GF-D8 (cell line): ENCODE measurements around the gene KRT81.
"Not testable (repeated sequence)": the region's sequence is repeated elsewhere in the genome, so short reads cannot be mapped to it uniquely, and the experiment has no call there.

Experiments
- DNase-seq: peaks from one replicate; lab custom pipeline; 2025; lab: John Stamatoyannopoulos, UW

The KRT81 gene

GRCh38 chr12:52317468-52318052 is 26.2 kb upstream of the KRT81 start:
- DNase-seq: no peak

GRCh38 chr12:52316701-52317100 is 25.4 kb upstream of the KRT81 start:
- no peak for DNase-seq

- no peak for DNase-seq
Observed at GRCh38 chr12:52316290-52316689, 25.0 kb upstream of the KRT81 start.

GRCh38 chr12:52315721-52316120 is 24.4 kb upstream of the KRT81 start:
- DNase-seq: not testable (repeated sequence)

GRCh38 chr12:52314511-52314910 is 23.2 kb upstream of the KRT81 start:
- no peak for DNase-seq

- no peak for DNase-seq
Observed at GRCh38 chr12:52313926-52314325, 22.6 kb upstream of the KRT81 start.

- no peak for DNase-seq
Observed at GRCh38 chr12:52313461-52313860, 22.1 kb upstream of the KRT81 start.

- no peak for DNase-seq
Observed at GRCh38 chr12:52312086-52312485, 20.8 kb upstream of the KRT81 start.

- no peak for DNase-seq
Observed at GRCh38 chr12:52311285-52311648, 19.9 kb upstream of the KRT81 start.

GRCh38 chr12:52310622-52311284 is 19.4 kb upstream of the KRT81 start:
- DNase-seq: no peak

- DNase-seq: no peak
Observed at GRCh38 chr12:52308806-52309425, 17.6 kb upstream of the KRT81 start.

- DNase-seq: no peak
Observed at GRCh38 chr12:52307836-52308805, 16.8 kb upstream of the KRT81 start.

- no peak for DNase-seq
Observed at GRCh38 chr12:52306731-52307130, 15.4 kb upstream of the KRT81 start.

- DNase-seq: no peak
Observed at GRCh38 chr12:52305921-52306705, 14.8 kb upstream of the KRT81 start.

GRCh38 chr12:52304941-52305411 is 13.6 kb upstream of the KRT81 start:
- DNase-seq: not testable (repeated sequence)

- DNase-seq: not testable (repeated sequence)
Observed at GRCh38 chr12:52302242-52302914, 11.0 kb upstream of the KRT81 start.

- not testable (repeated sequence) for DNase-seq
Observed at GRCh38 chr12:52301721-52302120, 10.4 kb upstream of the KRT81 start.

- DNase-seq: no peak
Observed at GRCh38 chr12:52300796-52301691, 9.7 kb upstream of the KRT81 start.

GRCh38 chr12:52298677-52299190 is 7.4 kb upstream of the KRT81 start:
- no peak for DNase-seq
